HepG2 (cell line): ENCODE data around the gene CHEK2. TPM values are rescaled to one million over a fixed set of nuclear protein-coding genes. Genes with fewer than 3 reads are reported as not detected.

ENCODE experiments used
- ATF5 ChIP-seq: sonication (generic); formaldehyde crosslinking; IDR thresholded peaks from 2 replicates; pipeline ENCODE4 v1.4.0; 2020; ENCODE audit warnings: mild to moderate bottlenecking, low read depth, missing genetic modification reagents
- CENPBD1 ChIP-seq: sonication (generic); formaldehyde crosslinking; IDR thresholded peaks from 2 replicates; pipeline ENCODE4 v1.8.0; 2022; ENCODE audit warnings: missing genetic modification reagents, low read depth, mild to moderate bottlenecking, borderline replicate concordance
- CENPX ChIP-seq: sonication (generic); formaldehyde crosslinking; IDR thresholded peaks from 2 replicates; pipeline ENCODE4 v1.9.0; 2021; ENCODE audit warnings: mild to moderate bottlenecking, missing genetic modification reagents, moderate library complexity
- IRF1 ChIP-seq: sonication (generic); formaldehyde crosslinking; IDR thresholded peaks from 2 replicates; pipeline ENCODE4 v1.4.0; 2020; ENCODE audit warnings: low read depth, mild to moderate bottlenecking, missing genetic modification reagents
- MAFK ChIP-seq, 2 experiments: IDR thresholded peaks in 1 of 2; conservative IDR thresholded peaks in 1 of 2; 2 replicates each; pipeline ENCODE4 v1.6.1; 2011; ENCODE audit warnings: improper control_type of control experiment in 2 of 2, low read length in 2 of 2
- MTA3 ChIP-seq: sonication (generic); formaldehyde crosslinking; IDR thresholded peaks from 2 replicates; pipeline ENCODE4 v1.4.0; 2020; ENCODE audit warnings: missing genetic modification reagents
- PREB ChIP-seq: sonication (generic); formaldehyde crosslinking; IDR thresholded peaks from 2 replicates; pipeline ENCODE4 v1.4.0; 2020; ENCODE audit warnings: missing genetic modification reagents
- RERE ChIP-seq: IDR thresholded peaks from 2 replicates; pipeline ENCODE4 v1.6.1; 2016; ENCODE audit warnings: low read depth, missing genetic modification reagents, missing compliant biosample characterization
- SOX6 ChIP-seq, 2 experiments: fragments of 450-650 bp in 1 of 2; sonication (generic) in 1 of 2; formaldehyde crosslinking in 1 of 2; IDR thresholded peaks; 2 replicates each; pipeline versions ENCODE4 v1.4.0 to v1.6.1; 2017 to 2020; ENCODE audit warnings: antibody characterized with exemption in 1 of 2, mild to moderate bottlenecking in 1 of 2, missing genetic modification reagents in 1 of 2
- THAP7 ChIP-seq: sonication (generic); formaldehyde crosslinking; IDR thresholded peaks from 2 replicates; pipeline ENCODE4 v1.8.1; 2023; ENCODE audit warnings: mild to moderate bottlenecking, missing genetic modification reagents
- USF2 ChIP-seq, 2 experiments: sonication (generic) in 1 of 2; formaldehyde crosslinking in 1 of 2; IDR thresholded peaks; 2 replicates each; pipeline versions ENCODE4 v1.5.1 to v1.6.1; 2011 to 2020; ENCODE audit warnings: borderline replicate concordance in 1 of 2, low read depth in 1 of 2, low read length in 1 of 2, mild to moderate bottlenecking in 1 of 2, missing genetic modification reagents in 1 of 2, moderate library complexity in 1 of 2
- ZBTB26 ChIP-seq: IDR thresholded peaks from 2 replicates; pipeline ENCODE4 v1.6.1; 2016; ENCODE audit warnings: missing compliant biosample characterization, missing genetic modification reagents, borderline replicate concordance
- ZNF33B ChIP-seq: sonication (generic); formaldehyde crosslinking; IDR thresholded peaks from 2 replicates; pipeline ENCODE4 v1.5.1; 2020; ENCODE audit warnings: mild to moderate bottlenecking, missing genetic modification reagents
- polyA plus RNA-seq, 8 experiments: library from polyadenylated mRNA; depleted of rRNA in 3 of 8; stranded (reverse) in 7 of 8; unstranded in 1 of 8; fragments of >200 nt; fragmentation: Illumina TruSeq in 4 of 8; extraction: Trizol in 4 of 8; gene quantifications; 2 replicates each; pipeline versions ENCODE4 v1.2.1 to v1.2.3, GENCODE V29; 2011 to 2016; ENCODE audit warnings: low read depth in 4 of 8, missing spikeins in 1 of 8, mixed read lengths in 1 of 8; ENCODE audit not compliant: insufficient read depth in 1 of 8
- total RNA-seq, 5 experiments: library from RNA; depleted of rRNA; stranded (reverse); fragments of >200 nt; fragmentation: Illumina TruSeq; extraction: Trizol; gene quantifications; 2 replicates each; pipeline ENCODE4 v1.2.3, GENCODE V29; 2016; ENCODE audit warnings: low read depth in 1 of 5

The CHEK2 gene
- total and polyA plus RNA-seq, 2 of the 13 experiments (the other 11 are each of a cell fraction or from before 2014, with no cell fraction given), result 27.0 to 40.5 TPM

- no peak for TF ChIP-seq ATF5 (CRISPR knock-in tag)
- no peak for TF ChIP-seq MTA3
- no peak for TF ChIP-seq MAFK (conservative IDR thresholded peaks at IDR 0.05 in 1 of 2, IDR thresholded peaks at IDR 0.05 in 1 of 2; ENCODE audit: low read length in 2 of 2)
- TF ChIP-seq IRF1 (CRISPR knock-in tag), result no peak
- no peak for TF ChIP-seq USF2 (IDR thresholded peaks at IDR 0.05; ENCODE audit: low read depth, low read length)
- TF ChIP-seq USF2 (CRISPR knock-in tag; IDR thresholded peaks at IDR 0.05; ENCODE audit: borderline replicate concordance), result no peak; the same call in none of the 2 replicates
- no peak for TF ChIP-seq CENPX (CRISPR knock-in tag)
- no peak for TF ChIP-seq RERE (CRISPR knock-in tag)
- no peak for TF ChIP-seq ZBTB26
- no peak for TF ChIP-seq CENPBD1
- TF ChIP-seq ZNF33B, result peak; percentile 67; the same call in 1 of the 2 replicates
- no peak for TF ChIP-seq SOX6 (IDR thresholded peaks at IDR 0.05)
- peak; percentile 19; the same call in 1 of the 2 replicates for TF ChIP-seq SOX6 (CRISPR knock-in tag; IDR thresholded peaks at IDR 0.05)
- TF ChIP-seq THAP7 (CRISPR knock-in tag), result no peak
- TF ChIP-seq PREB (CRISPR knock-in tag), result no peak
These were observed at the start of gene CHEK2, which contains the start of gene HSCB (continued) for GRCh38 chr22:28741785-28742561.
